OCI-LY3 (cell line): ENCODE results near the gene ANAPC10.

Experiments used
- CTCF ChIP-seq: fragments of 200-600, 300-600 bp; sonication (generic); IDR thresholded peaks from 2 replicates; pipeline ENCODE4 v1.5.1; 2014; ENCODE audit warnings: antibody characterized with exemption, low read length, low read depth
- EZH2phosphoT487 ChIP-seq: fragments of 200-600 bp; shearing (Covaris generic); IDR thresholded peaks from 2 replicates; pipeline ENCODE4 v1.6.1; 2018; ENCODE audit warnings: antibody characterized with exemption, mixed run types, low read depth

GRCh38 chr4:145047151-145047550, 50.8 kb downstream of the ANAPC10 start:
- no peak for TF ChIP-seq CTCF
- no peak for TF ChIP-seq EZH2phosphoT487
